Activated CD8-positive, alpha-beta T cell treated with anti-CD3 and anti-CD28 coated beads for 36 hours (primary cell): Measurements from ENCODE around the gene ARSA. TPM values are rescaled to one million over a fixed set of nuclear protein-coding genes. Genes with fewer than 3 reads are reported as not detected.

Experiments
- ATAC-seq: fragments of 200-7000 bp; cut with Tn5 transposase; one replicate; pipeline ENCODE4 v1.10.0; 2021; ENCODE audit warnings: mild to moderate bottlenecking, moderate library complexity
- CTCF ChIA-PET: fragments of 350-600 bp; sonication (Branson Sonifier 250); formaldehyde crosslinking; loops from one replicate; lab custom pipeline; 2021; ENCODE audit warnings: antibody characterized with exemption; lab: Charles Lee
- POLR2A ChIA-PET: fragments of 350-600 bp; sonication (Branson Sonifier 250); formaldehyde crosslinking; loops from one replicate; lab custom pipeline; 2021; ENCODE audit warnings: antibody characterized with exemption; lab: Charles Lee
- DNase-seq: peaks from one replicate; pipeline ENCODE4 v3.0.0-alpha.2; 2020
- H3K27ac Mint-ChIP-seq: one replicate; pipeline ENCODE4 v1.8.0; 2021; ENCODE audit warnings: mild to moderate bottlenecking, mixed read lengths
- H3K27me3 Mint-ChIP-seq: one replicate; pipeline ENCODE4 v1.8.0; 2021; ENCODE audit warnings: mixed read lengths
- H3K36me3 Mint-ChIP-seq: one replicate; pipeline ENCODE4 v1.8.0; 2021; ENCODE audit warnings: low read depth, mixed read lengths
- H3K4me1 Mint-ChIP-seq: one replicate; pipeline ENCODE4 v1.8.0; 2021; ENCODE audit warnings: low read depth, mixed read lengths
- H3K4me3 Mint-ChIP-seq: one replicate; pipeline ENCODE4 v1.8.0; 2021; ENCODE audit warnings: mild to moderate bottlenecking, moderate library complexity, mixed read lengths
- H3K9me3 Mint-ChIP-seq: one replicate; pipeline ENCODE4 v1.8.0; 2021; ENCODE audit warnings: mixed read lengths
- intact Hi-C: fragments of 100-400 bp; cut with micrococcal nuclease; formaldehyde crosslinking; loops from one replicate; pipeline ENCODE4 v1.10.0; 2022
- total RNA-seq, 2 experiments: library from RNA; stranded (reverse); gene quantifications; one replicate each; pipeline ENCODE4 v1.2.3, GENCODE V29; 2021
- TF ChIP-seq, protein P1 (sequence below): fragments of 200-600 bp; IDR thresholded peaks from one replicate; pipeline ENCODE4 v1.8.0; 2022; ENCODE audit warnings: antibody characterized with exemption, mild to moderate bottlenecking

The ARSA gene
- total RNA-seq, 2 experiments from 2014 or later, result 11.6 to 11.8 TPM

GRCh38 chr22:50581950-50582492 is 45.9 kb downstream of the ARSA start:
- POLR2A ChIA-PET, result interaction anchor here (0.6 to 2.8 kb wide), 13 partner anchors 9 to 81 kb away, joined by 3 to 14 read pairs (median 4); partner anchors contain the start of genes ARSA, SCO2, SYCE3 and TYMP
- Mint-ChIP-seq H3K4me3 (peak overlapping the region; percentile 92), H3K27ac (peak overlapping the region; percentile 89), H3K27me3 (no peaks in the 10 kb centered on the region), H3K4me1 (peaks cover 24% of the 10 kb centered on the region), H3K36me3 (peaks cover 28% of the 10 kb centered on the region), H3K9me3 (no peaks in the 10 kb centered on the region)
- TF ChIP-seq, protein P1, sequence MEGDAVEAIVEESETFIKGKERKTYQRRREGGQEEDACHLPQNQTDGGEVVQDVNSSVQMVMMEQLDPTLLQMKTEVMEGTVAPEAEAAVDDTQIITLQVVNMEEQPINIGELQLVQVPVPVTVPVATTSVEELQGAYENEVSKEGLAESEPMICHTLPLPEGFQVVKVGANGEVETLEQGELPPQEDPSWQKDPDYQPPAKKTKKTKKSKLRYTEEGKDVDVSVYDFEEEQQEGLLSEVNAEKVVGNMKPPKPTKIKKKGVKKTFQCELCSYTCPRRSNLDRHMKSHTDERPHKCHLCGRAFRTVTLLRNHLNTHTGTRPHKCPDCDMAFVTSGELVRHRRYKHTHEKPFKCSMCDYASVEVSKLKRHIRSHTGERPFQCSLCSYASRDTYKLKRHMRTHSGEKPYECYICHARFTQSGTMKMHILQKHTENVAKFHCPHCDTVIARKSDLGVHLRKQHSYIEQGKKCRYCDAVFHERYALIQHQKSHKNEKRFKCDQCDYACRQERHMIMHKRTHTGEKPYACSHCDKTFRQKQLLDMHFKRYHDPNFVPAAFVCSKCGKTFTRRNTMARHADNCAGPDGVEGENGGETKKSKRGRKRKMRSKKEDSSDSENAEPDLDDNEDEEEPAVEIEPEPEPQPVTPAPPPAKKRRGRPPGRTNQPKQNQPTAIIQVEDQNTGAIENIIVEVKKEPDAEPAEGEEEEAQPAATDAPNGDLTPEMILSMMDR, result no peak
- ATAC-seq (peak; percentile 1), DNase-seq (peak; percentile 55)
- intact Hi-C loops, result loop anchor here (5.0 kb wide), 1 partner anchor 55 kb away; the partner anchor contains the start of gene SCO2
- CTCF ChIA-PET, result interaction anchor here (1.4 to 3.0 kb wide), 3 partner anchors 19 to 56 kb away, joined by 4 to 19 read pairs (median 14); partner anchors contain the start of genes SCO2 and SYCE3

DNA sequence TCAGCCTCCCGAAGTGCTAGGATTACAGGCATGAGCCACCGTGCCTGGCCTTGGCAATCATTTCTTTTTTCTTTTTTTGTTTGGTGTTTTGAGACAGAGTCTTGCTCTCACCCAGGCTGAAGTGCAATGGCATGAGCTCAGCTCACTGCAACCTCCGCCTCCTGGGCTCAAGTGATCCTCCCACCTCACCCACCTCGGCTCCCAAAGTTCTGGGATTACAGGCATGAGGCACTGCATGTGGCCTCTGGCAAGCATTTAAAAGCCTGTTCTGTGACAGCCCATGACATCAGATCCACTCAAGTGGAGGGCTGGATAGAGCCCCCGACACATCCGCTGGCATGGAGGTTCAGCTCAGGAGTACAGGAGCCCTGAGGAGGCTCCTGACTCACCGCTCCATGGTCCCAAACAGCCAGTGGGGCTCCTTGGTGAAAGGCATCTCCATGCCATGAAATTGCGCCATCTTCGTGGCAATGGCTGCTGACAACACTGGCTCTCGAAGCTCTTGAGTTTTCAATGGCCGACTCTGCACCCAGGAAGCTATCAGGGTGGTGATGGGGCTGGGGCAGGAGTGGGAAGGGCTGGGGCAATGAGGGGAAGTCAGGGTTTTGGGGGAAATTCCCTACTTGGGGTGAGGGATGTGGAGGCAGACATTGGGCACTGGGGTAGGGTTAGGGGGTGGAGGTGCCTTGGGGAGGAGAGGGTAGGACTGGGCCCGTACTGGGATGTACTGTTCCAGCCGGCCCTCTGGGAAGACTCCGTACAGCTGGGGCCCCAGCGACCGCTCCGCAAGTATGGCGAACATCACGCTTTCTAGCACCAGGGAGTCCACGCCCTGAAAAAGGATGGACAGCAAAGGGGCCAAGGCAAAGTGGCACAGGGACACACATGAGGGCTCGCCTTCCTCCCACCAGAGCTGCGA is 46.7 kb downstream of the ARSA start:
- CTCF ChIA-PET, result interaction anchor here (1.0 to 3.0 kb wide), 5 partner anchors 18 to 56 kb away, joined by 3 to 19 read pairs (median 4); partner anchors contain the start of genes KLHDC7B, SCO2 and SYCE3

DNA sequence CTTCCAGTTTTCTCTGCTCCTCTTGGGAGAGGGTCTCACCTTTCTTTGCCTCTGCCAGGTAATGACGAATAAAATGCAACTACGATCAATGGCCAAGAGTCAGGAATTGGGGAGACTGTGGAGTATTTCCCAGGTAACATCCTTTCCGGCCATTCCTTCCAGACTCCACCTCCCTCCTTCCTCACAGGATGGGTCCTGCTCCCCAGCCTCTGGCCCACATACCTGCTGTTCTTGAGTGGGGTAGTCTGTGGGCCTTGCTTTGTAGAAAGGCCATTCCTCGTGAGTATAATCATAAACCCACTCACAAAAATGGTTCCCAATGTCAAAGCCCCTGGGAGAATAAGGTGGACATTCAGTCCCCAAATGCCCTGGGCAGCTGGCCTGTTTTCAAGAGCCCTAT is 48.2 kb downstream of the ARSA start:
- H3K9me3 Mint-ChIP-seq, result no peaks in the 10 kb centered on the region
- intact Hi-C loops, result loop anchor here (5.0 kb wide), 1 partner anchor 52 kb away; the partner anchor contains the start of gene SCO2

More for the DNA sequence above, 46.7 kb downstream of the ARSA start:
- ATAC-seq (no peak), DNase-seq (no peak)
- peaks cover 24% of the 10 kb centered on the region for H3K4me1 Mint-ChIP-seq
- intact Hi-C loops, result loop anchor here (5.0 kb wide), 1 partner anchor 54 kb away; the partner anchor contains the start of gene SCO2
- TF ChIP-seq, protein P1, result no peak
- POLR2A ChIA-PET, result interaction anchor here (0.6 to 2.8 kb wide), 8 partner anchors 12 to 80 kb away, joined by 3 to 14 read pairs (median 6); partner anchors contain the start of genes SCO2, SYCE3 and TYMP
- H3K27ac Mint-ChIP-seq, result peak overlapping the region; percentile 86
- H3K27me3 Mint-ChIP-seq, result no peaks in the 10 kb centered on the region
- H3K9me3 Mint-ChIP-seq, result no peaks in the 10 kb centered on the region
- peak overlapping the region; percentile 92 for H3K4me3 Mint-ChIP-seq
- peaks cover 28% of the 10 kb centered on the region for H3K36me3 Mint-ChIP-seq

DNA sequence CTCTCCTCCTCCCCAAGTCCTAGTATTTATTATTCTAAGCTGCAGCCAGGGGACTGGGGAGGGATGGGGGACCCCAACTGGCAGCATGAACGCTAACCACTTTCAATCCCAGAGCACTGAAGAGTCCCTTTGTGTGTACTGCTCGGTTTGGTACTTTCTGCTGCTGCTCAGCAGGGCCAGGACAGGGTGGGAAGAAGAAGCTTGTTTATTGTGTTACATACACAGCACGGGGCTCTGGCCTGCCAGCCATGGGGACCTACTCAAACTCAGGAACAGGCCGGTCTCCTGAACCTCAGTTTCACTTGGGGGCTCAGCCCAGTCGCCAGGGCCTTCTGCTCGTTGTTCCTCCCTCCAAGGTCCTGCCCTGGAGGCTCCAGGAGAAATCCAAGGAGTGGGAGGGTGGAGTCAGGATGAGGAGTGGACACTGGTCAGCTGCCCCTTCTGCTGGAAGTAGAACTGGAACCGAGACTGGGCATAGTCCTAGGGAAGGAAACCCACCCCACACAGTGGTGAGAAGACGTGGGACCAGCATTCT is 49.1 kb downstream of the ARSA start:
- intact Hi-C loops, result no loop called here
- Mint-ChIP-seq H3K27me3 (no peaks in the 10 kb centered on the region), H3K36me3 (peaks cover 28% of the 10 kb centered on the region), H3K27ac (no peak overlapping the region), H3K9me3 (no peaks in the 10 kb centered on the region), H3K4me3 (no peak overlapping the region), H3K4me1 (peaks cover 23% of the 10 kb centered on the region)
- ATAC-seq (no peak), DNase-seq (no peak)
- ChIA-PET POLR2A (interaction anchor here (0.8 to 1.6 kb wide), 6 partner anchors 13 to 71 kb away, joined by 3 to 9 read pairs (median 4); partner anchors contain the start of genes LMF2, NCAPH2, SCO2 and TYMP), CTCF (interaction anchor here (0.7 to 1.2 kb wide), 2 partner anchors 42 to 81 kb away, joined by 3 to 5 read pairs; no protein-coding TSS in a partner anchor)
- TF ChIP-seq, protein P1, result no peak

More for the DNA sequence above, 48.2 kb downstream of the ARSA start:
- Mint-ChIP-seq H3K4me3 (no peak overlapping the region), H3K27ac (no peak overlapping the region), H3K27me3 (no peaks in the 10 kb centered on the region), H3K4me1 (peaks cover 24% of the 10 kb centered on the region), H3K36me3 (peaks cover 28% of the 10 kb centered on the region)
- DNase-seq (no peak), ATAC-seq (no peak)
- ChIA-PET POLR2A (interaction anchor here (1.3 kb wide), 1 partner anchor 41 kb away, joined by 3 read pairs; no protein-coding TSS in a partner anchor), CTCF (no interaction called here)
- TF ChIP-seq, protein P1, result no peak
